PC-9 (cell line): ENCODE results near the gene STX8. TPM values are rescaled to one million over a fixed set of nuclear protein-coding genes. Genes with fewer than 3 reads are reported as not detected.

Experiments
- BruUV-seq: library from RNA; stranded (reverse); fragments of 400-500 nt; replicated peaks from 2 replicates; lab custom pipeline; 2021; lab: Mats Ljungman, UMichigan
- CTCF ChIA-PET: fragments of 300-600 bp; sonication (Branson Sonifier 250); formaldehyde crosslinking; loops from one replicate; lab custom pipeline; 2022; ENCODE audit warnings: antibody characterized with exemption; lab: Charles Lee
- POLR2A ChIA-PET: fragments of 300-600 bp; sonication (Branson Sonifier 250); formaldehyde crosslinking; loops from one replicate; lab custom pipeline; 2022; ENCODE audit warnings: antibody characterized with exemption; ENCODE audit not compliant: unreplicated experiment; lab: Charles Lee
- DNase-seq, 2 experiments: peaks; one replicate each; pipeline versions ENCODE4 v3.0.0 to v3.0.0-alpha.2; 2015 to 2022; ENCODE audit warnings: mixed read lengths in 1 of 2
- H2AFZ ChIP-seq: fragments of 200-600 bp; sonication (generic); 2 replicates; pipeline ENCODE4 v1.8.1; 2017; ENCODE audit warnings: antibody characterized with exemption
- H3F3A ChIP-seq: fragments of 200-600 bp; sonication (generic); 2 replicates; pipeline ENCODE4 v1.8.1; 2017; ENCODE audit warnings: antibody characterized with exemption, mild to moderate bottlenecking, low read depth; ENCODE audit not compliant: insufficient read depth
- H3K27ac ChIP-seq: fragments of 200-600 bp; sonication (generic); 2 replicates; pipeline ENCODE4 v1.6.1; 2016; ENCODE audit warnings: mixed run types
- H3K27me3 ChIP-seq: fragments of 200-600 bp; sonication (generic); 2 replicates; pipeline ENCODE4 v1.6.1; 2016; ENCODE audit warnings: low read depth, mixed run types; ENCODE audit not compliant: insufficient read depth
- H3K36me3 ChIP-seq: fragments of 200-600 bp; sonication (generic); 2 replicates; pipeline ENCODE4 v1.6.1; 2016; ENCODE audit warnings: low read depth, mixed run types
- H3K4me1 ChIP-seq: fragments of 200-600 bp; sonication (generic); replicated peaks from 2 replicates; pipeline ENCODE4 v1.6.1; 2016; ENCODE audit warnings: mixed run types; ENCODE audit not compliant: insufficient read depth
- H3K4me2 ChIP-seq: fragments of 200-600 bp; sonication (generic); 2 replicates; pipeline ENCODE4 v1.6.1; 2017; ENCODE audit warnings: mixed run types
- H3K4me3 ChIP-seq: fragments of 200-600 bp; sonication (generic); 2 replicates; pipeline ENCODE4 v1.6.1; 2016; ENCODE audit warnings: mixed run types
- H3K79me2 ChIP-seq: fragments of 200-600 bp; sonication (generic); 2 replicates; pipeline ENCODE4 v1.6.1; 2017; ENCODE audit warnings: low read depth, mixed run types
- H3K9me2 ChIP-seq: fragments of 200-600 bp; sonication (generic); 2 replicates; pipeline ENCODE4 v1.8.1; 2017; ENCODE audit warnings: mild to moderate bottlenecking; ENCODE audit not compliant: insufficient read depth
- H3K9me3 ChIP-seq: fragments of 200-600 bp; sonication (generic); 2 replicates; pipeline ENCODE4 v1.8.1; 2016; ENCODE audit warnings: low read depth; ENCODE audit not compliant: insufficient read depth
- H4K20me1 ChIP-seq: fragments of 200-600 bp; sonication (generic); 2 replicates; pipeline ENCODE4 v1.8.1; 2017; ENCODE audit not compliant: insufficient read depth
- EZH2 ChIP-seq: fragments of 200-600 bp; sonication (generic); IDR thresholded peaks from 2 replicates; pipeline ENCODE4 v1.8.0; 2017; ENCODE audit warnings: antibody characterized with exemption, low read depth
- intact Hi-C: fragments of 100-400 bp; cut with micrococcal nuclease; formaldehyde crosslinking; loops from one replicate; pipeline ENCODE4 v1.10.0; 2022; ENCODE audit not compliant: unreplicated experiment
- total RNA-seq: library from RNA; stranded (reverse); gene quantifications from 2 replicates; pipeline ENCODE4 v1.2.3, GENCODE V29; 2021
- TF ChIP-seq, protein P1 (sequence below): fragments of 200-600 bp; sonication (generic); conservative IDR thresholded peaks from 2 replicates; pipeline ENCODE4 v1.6.1; 2017; ENCODE audit warnings: mixed run types, antibody characterized with exemption, mild to moderate bottlenecking, moderate library complexity

The STX8 gene
- total RNA-seq, 1 experiment from 2014 or later, result 60.6 TPM

- no peaks in the 10 kb centered on the region for H3K27me3 ChIP-seq
- TF ChIP-seq, protein P1, sequence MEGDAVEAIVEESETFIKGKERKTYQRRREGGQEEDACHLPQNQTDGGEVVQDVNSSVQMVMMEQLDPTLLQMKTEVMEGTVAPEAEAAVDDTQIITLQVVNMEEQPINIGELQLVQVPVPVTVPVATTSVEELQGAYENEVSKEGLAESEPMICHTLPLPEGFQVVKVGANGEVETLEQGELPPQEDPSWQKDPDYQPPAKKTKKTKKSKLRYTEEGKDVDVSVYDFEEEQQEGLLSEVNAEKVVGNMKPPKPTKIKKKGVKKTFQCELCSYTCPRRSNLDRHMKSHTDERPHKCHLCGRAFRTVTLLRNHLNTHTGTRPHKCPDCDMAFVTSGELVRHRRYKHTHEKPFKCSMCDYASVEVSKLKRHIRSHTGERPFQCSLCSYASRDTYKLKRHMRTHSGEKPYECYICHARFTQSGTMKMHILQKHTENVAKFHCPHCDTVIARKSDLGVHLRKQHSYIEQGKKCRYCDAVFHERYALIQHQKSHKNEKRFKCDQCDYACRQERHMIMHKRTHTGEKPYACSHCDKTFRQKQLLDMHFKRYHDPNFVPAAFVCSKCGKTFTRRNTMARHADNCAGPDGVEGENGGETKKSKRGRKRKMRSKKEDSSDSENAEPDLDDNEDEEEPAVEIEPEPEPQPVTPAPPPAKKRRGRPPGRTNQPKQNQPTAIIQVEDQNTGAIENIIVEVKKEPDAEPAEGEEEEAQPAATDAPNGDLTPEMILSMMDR, result no peak
- no peak for TF ChIP-seq EZH2
- H3K4me2 ChIP-seq, result no peak overlapping the region
- H3K36me3 ChIP-seq, result no peaks in the 10 kb centered on the region
- H3K27ac ChIP-seq, result no peak overlapping the region
- H3K4me3 ChIP-seq, result no peak overlapping the region
- ChIA-PET CTCF (no interaction called here), POLR2A (interaction anchor here (0.7 kb wide), 1 partner anchor 175 kb away, joined by 3 read pairs; no protein-coding TSS in a partner anchor)
- peaks cover 14% of the 10 kb centered on the region for H3K4me1 ChIP-seq
- H3K9me3 ChIP-seq, result no peaks in the 10 kb centered on the region
- peaks cover 10% of the 10 kb centered on the region; the same call in 1 of the 2 replicates for H3F3A ChIP-seq
- DNase-seq, result no peak
- no peaks in the 10 kb centered on the region for H4K20me1 ChIP-seq
- H3K79me2 ChIP-seq, result no peaks in the 10 kb centered on the region
- BruUV-seq, result no TSS peak
- H3K9me2 ChIP-seq, result no peaks in the 10 kb centered on the region
- intact Hi-C loops, result no loop called here
- no peak overlapping the region for H2AFZ ChIP-seq
Observed at GRCh38 chr17:9200699-9201359, 374.8 kb downstream of the STX8 start.

Other genes starting within 250 kb of the STX8 start
- not detected in 2 replicates for gene CFAP52, start 822 bp upstream of the STX8 start, total RNA-seq
- 16.0 and 19.2 TPM in 2 replicates for gene USP43, start 69.7 kb upstream of the STX8 start, total RNA-seq
- gene DHRS7C, start 215.8 kb upstream of the STX8 start, total RNA-seq, result not detected in 2 replicates
- gene GSG1L2, start 246.3 kb upstream of the STX8 start, total RNA-seq, result not detected in 2 replicates